ENCODE results near the gene NECTIN2.

DNA sequence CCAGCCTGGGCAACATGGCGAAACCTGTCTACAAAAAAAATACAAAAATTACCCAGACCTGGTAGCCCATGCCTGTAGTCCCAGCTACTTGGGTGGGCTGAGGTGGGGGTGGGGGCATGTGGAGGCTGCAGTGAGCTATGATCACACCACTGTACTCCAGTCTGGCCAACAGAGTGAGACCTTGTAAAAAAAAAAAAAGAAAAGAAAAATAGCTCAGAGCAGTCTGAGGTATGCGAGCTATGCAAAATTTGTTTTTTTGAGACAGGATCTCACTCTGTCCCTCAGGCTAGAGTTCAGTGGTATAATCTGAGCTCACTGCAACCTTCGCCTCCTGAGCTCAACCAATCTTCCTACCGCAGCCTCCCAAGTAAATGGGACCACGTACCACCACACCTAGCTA is 37.8 kb downstream of the NECTIN2 start:
- TF ChIP-seq CTCF (IDR thresholded peaks at IDR 0.05) (no peak), SIN3A (IDR thresholded peaks at IDR 0.05; ENCODE audit: borderline replicate concordance, insufficient read depth, low read depth, low read length) (no peak)
